CD4-positive, alpha-beta T cell treated with Interleukin-17A for 1 hour (primary cell): ENCODE measurements around the gene ZNF524.
A peak's percentile ranks its signal among the peaks of the same experiment; 100 is the strongest.

Source experiments
- DNase-seq: peaks from one replicate; pipeline ENCODE4 v3.0.0-alpha.2; 2020

The ZNF524 gene

GRCh38 chr19:55644191-55644833 is 44.2 kb downstream of the ZNF524 start:
- DNase-seq, result no peak

DNA sequence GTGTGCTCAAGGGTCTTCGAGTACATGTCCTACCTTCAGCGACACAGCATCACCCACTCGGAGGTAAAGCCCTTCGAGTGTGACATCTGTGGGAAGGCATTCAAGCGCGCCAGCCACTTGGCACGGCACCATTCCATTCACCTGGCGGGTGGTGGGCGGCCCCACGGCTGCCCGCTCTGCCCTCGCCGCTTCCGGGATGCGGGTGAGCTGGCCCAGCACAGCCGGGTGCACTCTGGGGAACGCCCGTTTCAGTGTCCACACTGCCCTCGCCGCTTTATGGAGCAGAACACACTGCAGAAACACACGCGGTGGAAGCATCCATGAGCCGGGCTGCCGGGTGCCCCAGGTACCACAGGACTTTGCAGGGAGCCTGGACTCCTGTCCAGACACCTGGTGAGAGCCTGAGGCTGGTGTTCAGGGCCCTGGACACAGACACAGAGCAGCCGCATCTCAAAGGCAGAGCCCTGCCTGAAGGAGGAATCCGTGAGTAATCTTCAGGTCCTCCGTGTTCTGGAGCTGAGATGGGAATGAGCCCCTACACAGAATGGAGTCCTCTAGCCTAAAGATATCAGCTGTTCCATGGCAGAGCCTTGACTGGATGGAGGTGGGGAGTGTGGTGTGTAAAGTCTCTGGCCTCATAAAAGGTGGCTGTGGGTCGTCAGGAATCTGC is 44.9 kb downstream of the ZNF524 start:
- DNase-seq, result no peak

GRCh38 chr19:55645512-55645881 is 45.4 kb downstream of the ZNF524 start:
- no peak for DNase-seq

DNA sequence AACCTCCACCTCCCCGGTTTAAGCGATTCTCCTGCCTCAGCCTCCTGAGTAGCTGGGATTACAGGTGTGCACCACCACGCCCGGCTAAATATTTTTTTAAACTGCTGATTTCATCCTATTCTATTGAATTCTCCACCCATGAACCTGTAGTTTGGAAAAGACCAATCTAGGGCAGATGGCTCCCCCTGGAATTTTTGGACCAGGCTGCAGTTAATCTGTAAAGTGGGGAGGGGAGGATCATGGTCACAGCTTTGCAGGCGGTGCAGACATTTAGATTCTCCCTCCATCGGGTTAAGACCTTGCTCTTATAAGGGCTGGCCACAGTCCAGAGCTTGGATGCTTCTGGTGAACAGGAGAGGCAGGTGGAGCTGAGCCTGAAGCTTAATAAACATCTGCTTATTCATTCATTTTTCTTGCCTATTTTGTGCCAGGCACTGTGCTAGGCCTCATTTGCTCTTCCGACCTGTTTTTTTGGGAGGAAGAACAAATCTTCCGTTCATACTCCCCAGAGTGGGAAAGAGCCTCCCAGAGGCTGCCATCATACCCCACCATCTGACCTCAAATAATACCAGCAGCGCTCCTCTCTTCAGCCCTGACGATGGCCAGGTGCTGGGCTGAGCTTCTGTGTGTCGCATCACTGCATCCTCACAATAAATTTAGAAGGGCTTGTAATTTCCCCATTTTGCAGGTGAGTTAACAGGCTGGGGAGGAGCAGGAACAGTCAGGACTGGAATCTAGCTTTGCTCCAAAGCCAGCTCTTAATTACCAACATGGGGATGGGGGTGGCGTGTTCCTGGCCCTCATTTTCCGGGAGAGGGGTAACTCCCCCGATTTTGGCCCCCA is 47.0 kb downstream of the ZNF524 start:
- DNase-seq, result no peak

DNA sequence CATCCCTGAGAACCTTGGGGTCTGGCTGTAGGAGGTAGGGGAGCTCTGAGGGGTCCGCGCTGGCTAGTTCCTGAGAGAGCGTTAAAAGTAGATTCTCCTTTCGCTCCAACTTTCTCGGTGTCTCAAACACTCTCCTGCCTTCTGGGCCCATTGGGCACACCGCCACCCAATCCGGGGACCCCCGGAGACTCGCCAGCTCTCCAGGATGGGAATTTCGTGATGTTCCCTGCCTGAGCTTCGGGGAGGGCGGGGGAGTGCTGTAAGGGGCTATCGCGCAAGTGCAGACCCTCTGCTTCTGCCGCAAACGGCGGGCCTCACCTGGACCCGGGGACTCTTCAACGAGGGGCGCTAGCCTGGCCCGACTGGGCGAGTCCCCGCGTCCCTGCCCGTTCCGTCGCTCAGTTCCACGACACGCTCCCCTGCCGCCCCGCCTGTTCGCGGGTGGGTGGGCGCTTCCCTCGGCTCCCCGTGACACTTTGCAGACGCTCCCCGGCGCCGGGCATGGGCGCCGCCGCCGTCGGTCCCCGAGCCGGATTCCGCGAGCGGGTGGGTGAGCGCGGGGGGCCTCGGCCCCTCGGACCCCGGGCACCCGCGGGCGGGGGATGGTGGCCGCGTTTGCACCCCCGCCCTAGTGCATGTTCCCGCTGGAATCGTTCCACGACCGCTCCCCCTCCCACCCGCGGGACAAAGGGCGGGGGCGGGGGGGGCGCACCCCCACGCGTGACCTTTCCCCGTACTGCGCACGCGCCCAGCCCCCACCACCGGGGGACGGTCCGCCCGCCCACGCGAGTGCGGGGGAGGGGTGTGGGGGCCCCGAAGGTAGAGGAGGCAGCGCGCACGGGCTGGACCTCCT is 47.9 kb downstream of the ZNF524 start, which contains the start of gene CCDC106:
TSS of gene CCDC106 (plus strand) at position 481 of the 853 bp plus-strand sequence. CDS start 835 bp downstream, outside the sequence.
- DNase-seq, result peak; percentile 43

GRCh38 chr19:55648585-55649267 is 48.6 kb downstream of the ZNF524 start:
- no peak for DNase-seq

DNA sequence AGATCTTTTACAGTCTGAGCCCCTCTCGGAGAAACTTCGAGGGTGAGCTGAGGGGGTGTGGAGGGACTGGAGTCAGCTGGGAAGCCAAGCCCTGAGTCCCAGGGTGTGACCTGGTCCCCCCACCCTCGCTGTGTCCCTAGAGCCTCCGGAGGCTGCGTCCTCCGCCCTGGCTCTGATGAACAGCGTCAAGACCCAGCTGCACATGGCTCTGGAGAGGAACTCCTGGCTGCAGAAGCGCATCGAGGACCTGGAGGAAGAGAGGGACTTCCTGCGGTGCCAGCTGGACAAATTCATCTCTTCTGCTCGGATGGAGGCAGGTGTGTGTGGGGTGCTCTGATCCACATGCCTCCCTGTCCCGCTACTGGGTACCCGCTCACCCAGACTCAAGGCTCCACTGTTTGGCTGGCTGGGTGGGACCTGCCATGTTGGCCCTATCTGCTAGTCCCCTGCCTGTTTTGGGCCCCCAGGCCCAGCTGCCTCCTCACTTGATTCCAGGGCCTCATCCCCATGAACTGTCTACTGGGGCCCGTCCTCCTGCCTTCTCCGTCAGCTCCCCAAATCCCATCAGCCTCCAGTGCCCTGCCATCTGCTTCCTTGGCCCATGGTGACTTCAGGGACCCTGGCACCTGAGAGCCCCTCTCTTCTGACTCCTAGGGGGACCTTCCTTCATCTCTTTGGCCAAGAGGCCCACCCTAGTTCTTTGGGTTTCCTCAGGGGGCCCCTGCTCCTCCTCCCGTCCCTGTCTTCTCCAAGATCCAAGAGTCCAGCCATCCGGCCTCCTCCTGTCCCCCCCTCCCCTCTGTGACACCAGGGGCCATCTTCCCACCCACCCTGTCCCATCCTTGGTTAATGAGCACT is 49.4 kb downstream of the ZNF524 start:
- DNase-seq, result no peak

- no peak for DNase-seq
Observed at GRCh38 chr19:55650126-55650557, 50.1 kb downstream of the ZNF524 start.

DNA sequence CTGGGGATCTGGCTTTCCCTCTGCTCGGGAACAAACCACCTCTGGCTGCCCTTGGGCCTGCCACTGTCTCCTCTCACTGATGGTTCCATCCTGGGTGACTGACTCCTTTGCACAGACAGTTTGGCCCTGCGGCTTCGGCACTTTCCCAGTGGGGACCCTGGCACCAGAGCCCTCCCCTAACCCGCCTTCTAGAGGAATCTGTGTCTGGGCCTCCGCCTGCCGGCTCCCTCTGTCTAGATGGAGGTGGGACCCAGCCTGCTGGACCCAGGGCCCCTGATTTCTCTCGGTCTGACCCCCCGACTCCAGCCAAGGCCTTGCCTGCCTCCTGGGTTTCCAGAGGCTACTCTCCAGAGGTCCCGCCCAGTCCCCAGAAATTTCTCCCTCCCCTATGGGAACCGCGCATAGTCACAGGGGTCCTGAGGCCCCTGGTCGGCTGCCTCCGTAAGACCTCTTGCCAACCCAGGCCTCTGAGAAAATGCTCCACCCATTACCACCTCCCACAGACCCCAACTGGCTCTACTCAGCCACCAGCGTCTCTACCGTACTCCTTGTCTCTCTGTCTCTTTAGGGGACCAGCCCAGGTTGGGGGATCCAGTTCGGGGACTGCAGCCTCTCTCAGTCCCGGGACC is 50.6 kb downstream of the ZNF524 start:
- DNase-seq, result no peak

GRCh38 chr19:55651236-55651635 is 51.1 kb downstream of the ZNF524 start:
- DNase-seq, result no peak

DNA sequence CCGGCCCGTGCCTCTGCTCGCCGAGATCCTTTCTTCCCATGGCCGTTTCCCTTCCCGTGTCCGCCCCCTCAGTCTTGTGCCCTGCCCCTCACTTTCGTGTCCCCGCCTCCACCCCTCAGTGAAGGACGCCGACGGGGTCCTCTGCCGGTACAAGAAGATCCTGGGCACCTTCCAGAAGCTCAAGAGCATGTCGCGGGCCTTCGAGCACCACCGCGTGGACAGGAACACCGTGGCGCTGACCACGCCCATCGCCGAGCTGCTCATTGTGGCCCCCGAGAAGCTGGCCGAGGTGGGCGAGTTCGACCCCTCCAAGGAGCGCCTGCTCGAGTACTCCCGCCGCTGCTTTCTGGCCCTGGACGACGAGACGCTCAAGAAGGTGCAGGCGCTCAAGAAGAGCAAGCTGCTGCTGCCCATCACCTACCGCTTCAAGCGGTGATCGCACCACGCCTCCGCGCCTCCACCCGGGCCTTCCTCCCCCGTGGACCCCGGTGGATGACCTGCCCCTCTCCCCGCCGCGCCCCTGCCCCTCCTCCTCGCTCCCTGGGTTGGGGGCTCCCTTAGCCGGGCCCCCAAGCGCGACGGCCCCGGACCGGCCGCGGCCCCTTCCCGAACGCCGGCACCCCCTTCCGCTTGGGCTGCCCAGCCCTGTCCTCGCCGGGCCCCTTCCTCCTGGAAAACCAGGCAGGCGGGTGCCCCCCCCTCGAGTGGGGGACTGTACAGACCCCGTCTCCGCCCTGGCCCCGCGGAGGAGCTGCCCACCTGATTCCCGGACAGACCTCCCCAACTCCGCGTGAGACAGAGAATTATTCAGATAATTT is 52.4 kb downstream of the ZNF524 start:
- no peak for DNase-seq
